Hepatocyte (in vitro differentiated cells): ENCODE results near the gene ITGB2.

ENCODE experiments used
- EZH2phosphoT487 ChIP-seq: fragments of 200-600 bp; sonication (generic); IDR thresholded peaks from one replicate; pipeline ENCODE4 v1.6.1; 2018; ENCODE audit warnings: antibody characterized with exemption, mild to moderate bottlenecking, low read depth, moderate library complexity; ENCODE audit not compliant: unreplicated experiment, severe bottlenecking
- TF ChIP-seq, protein P1 (sequence below): fragments of 200-600 bp; sonication (generic); IDR thresholded peaks from 2 replicates; pipeline ENCODE4 v1.5.1; 2016; ENCODE audit warnings: antibody characterized with exemption, mild to moderate bottlenecking; ENCODE audit not compliant: poor library complexity

DNA sequence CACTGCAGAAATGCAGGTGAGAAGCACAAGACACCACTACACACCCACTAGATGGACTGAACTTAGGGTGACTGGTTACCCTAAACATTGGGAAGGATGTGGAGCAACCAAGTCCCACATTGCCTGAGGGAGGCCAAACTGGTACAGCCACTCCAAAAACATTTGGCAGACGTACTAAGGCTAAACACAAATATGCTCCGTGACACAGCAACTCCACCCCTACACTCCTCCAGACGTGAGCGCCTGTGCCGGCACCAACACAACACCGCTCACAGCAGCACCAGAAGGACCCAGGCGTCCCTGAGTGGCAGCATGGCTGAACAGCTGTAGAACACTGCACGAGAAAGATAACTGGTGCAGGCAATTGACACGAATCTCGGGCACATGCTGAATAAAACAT is 61.9 kb downstream of the ITGB2 start:
- TF ChIP-seq, protein P1, sequence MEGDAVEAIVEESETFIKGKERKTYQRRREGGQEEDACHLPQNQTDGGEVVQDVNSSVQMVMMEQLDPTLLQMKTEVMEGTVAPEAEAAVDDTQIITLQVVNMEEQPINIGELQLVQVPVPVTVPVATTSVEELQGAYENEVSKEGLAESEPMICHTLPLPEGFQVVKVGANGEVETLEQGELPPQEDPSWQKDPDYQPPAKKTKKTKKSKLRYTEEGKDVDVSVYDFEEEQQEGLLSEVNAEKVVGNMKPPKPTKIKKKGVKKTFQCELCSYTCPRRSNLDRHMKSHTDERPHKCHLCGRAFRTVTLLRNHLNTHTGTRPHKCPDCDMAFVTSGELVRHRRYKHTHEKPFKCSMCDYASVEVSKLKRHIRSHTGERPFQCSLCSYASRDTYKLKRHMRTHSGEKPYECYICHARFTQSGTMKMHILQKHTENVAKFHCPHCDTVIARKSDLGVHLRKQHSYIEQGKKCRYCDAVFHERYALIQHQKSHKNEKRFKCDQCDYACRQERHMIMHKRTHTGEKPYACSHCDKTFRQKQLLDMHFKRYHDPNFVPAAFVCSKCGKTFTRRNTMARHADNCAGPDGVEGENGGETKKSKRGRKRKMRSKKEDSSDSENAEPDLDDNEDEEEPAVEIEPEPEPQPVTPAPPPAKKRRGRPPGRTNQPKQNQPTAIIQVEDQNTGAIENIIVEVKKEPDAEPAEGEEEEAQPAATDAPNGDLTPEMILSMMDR: no peak
- TF ChIP-seq EZH2phosphoT487: no peak
